ENCODE data around the gene FGFR2. TPM values are rescaled to one million over a fixed set of nuclear protein-coding genes. Genes with fewer than 3 reads are reported as not detected.

The FGFR2 gene
- total and polyA plus RNA-seq, 12 donors = 19.5 to 79.2 (median 39.3) TPM

- Histone ChIP-seq H3K27me3 (no peaks in the 10 kb centered on the region), H3K4me3 (no peak overlapping the region), H3K9me3 (replicated peaks in 1 of 3) (no peaks in the 10 kb centered on the region), H3K27ac (no peak overlapping the region), H3K4me1 (replicated peaks in 1 of 2) (peaks cover 4 to 15% of the 10 kb centered on the region in 2 donors), H3K36me3 (replicated peaks in 1 of 2) (peaks cover 0 to 5% of the 10 kb centered on the region in 2 donors)
- DNase-seq = no peak
- intact Hi-C loops (cut with DNase I) = no loop called here
- TF ChIP-seq POLR2A (IDR thresholded peaks at IDR 0.05) = no peak
- no peak for TF ChIP-seq CTCF (IDR thresholded peaks at IDR 0.05)
- 79 to 90% (median 81%) methylated on average over 8 of the region's 8 CpGs for WGBS, 4 donors
Measured at GRCh38 chr10:121484401-121484800, 113.8 kb downstream of the FGFR2 start.

DNA sequence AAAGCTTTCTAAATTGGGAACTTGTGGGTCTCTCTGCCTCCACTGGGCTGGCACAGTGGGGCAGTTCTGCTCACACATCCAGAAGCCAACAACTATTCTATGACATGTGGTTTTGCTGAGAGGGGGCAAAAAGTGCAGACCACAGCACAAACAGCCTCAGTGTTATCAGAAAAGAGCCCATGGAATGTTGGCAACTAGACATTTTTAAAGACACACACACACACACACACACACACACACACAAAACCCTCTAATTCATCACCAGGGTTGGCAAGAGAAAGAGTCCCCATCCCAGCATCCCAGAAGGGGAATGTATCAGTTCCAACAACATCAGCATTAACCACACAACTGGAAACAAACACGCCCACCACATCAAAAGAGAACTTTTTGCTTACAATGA is 117.1 kb downstream of the FGFR2 start:
- intact Hi-C loops (cut with DNase I) = no loop called here
- peaks cover 0 to 5% of the 10 kb centered on the region in 2 donors for H3K36me3 ChIP-seq (replicated peaks in 1 of 2)
- 81 to 89% (median 85%) methylated on average over 1 of the region's 1 CpG for WGBS, 4 donors
- H3K27me3 ChIP-seq = no peaks in the 10 kb centered on the region
- H3K27ac ChIP-seq = no peak overlapping the region
- no peak overlapping the region for H3K4me3 ChIP-seq
- peaks cover 0 to 2% of the 10 kb centered on the region in 2 donors for H3K4me1 ChIP-seq (replicated peaks in 1 of 2)
- TF ChIP-seq CTCF (IDR thresholded peaks at IDR 0.05) (no peak), POLR2A (IDR thresholded peaks at IDR 0.05) (no peak)
- H3K9me3 ChIP-seq (replicated peaks in 1 of 3) = no peaks in the 10 kb centered on the region
- no peak for DNase-seq

GRCh38 chr10:121478556-121478955 is 119.7 kb downstream of the FGFR2 start:
- no peak for TF ChIP-seq CTCF (IDR thresholded peaks at IDR 0.05)
- TF ChIP-seq POLR2A (IDR thresholded peaks at IDR 0.05) = no peak
- peaks cover 0 to 5% of the 10 kb centered on the region in 2 donors for H3K36me3 ChIP-seq (replicated peaks in 1 of 2)
- 86 to 90% (median 88%) methylated on average over 7 of the region's 7 CpGs for WGBS, 4 donors

GRCh38 chr10:121469797-121470606 is 128.2 kb downstream of the FGFR2 start:
- Histone ChIP-seq H3K4me3 (no peak overlapping the region), H3K36me3 (replicated peaks in 1 of 2) (no peaks in the 10 kb centered on the region), H3K4me1 (replicated peaks in 1 of 2) (no peaks in the 10 kb centered on the region), H3K27ac (no peak overlapping the region), H3K27me3 (no peaks in the 10 kb centered on the region), H3K9me3 (replicated peaks in 1 of 3) (no peaks in the 10 kb centered on the region)
- no peak for DNase-seq
- intact Hi-C loops (cut with DNase I) = no loop called here
- TF ChIP-seq CTCF (IDR thresholded peaks at IDR 0.05) = no peak
- no peak for TF ChIP-seq POLR2A (IDR thresholded peaks at IDR 0.05)
- WGBS, 4 donors = 81 to 87% (median 83%) methylated on average over 19 of the region's 19 CpGs

More at GRCh38 chr10:121478556-121478955, 119.7 kb downstream of the FGFR2 start:
- Histone ChIP-seq H3K4me1 (replicated peaks in 1 of 2) (no peaks in the 10 kb centered on the region), H3K9me3 (replicated peaks in 1 of 3) (no peaks in the 10 kb centered on the region), H3K27ac (no peak overlapping the region), H3K27me3 (no peaks in the 10 kb centered on the region), H3K4me3 (no peak overlapping the region)
- no peak for DNase-seq
- intact Hi-C loops (cut with DNase I) = no loop called here
